Heart left ventricle (tissue), 16 donors: ENCODE results near the gene EBP. TPM values are rescaled to one million over a fixed set of nuclear protein-coding genes. Genes with fewer than 3 reads are reported as not detected.

ENCODE experiments used
- ATAC-seq, 4 donors: fragments of 200-7000 bp; cut with Tn5 transposase; one replicate each; pipeline ENCODE4 v1.9.1; 2020 to 2022; ENCODE audit warnings: moderate library complexity in 4 of 4, mild to moderate bottlenecking in 3 of 4, moderate number of reproducible peaks in 1 of 4
- DNase-seq, 5 donors: peaks; one replicate each; pipeline ENCODE4 v3.0.0-alpha.2; 2020
- H3K27ac ChIP-seq, 12 donors: fragments of 200-600 bp; sonication (generic) in 4 of 12; one replicate each; pipeline versions ENCODE4 v1.5.0 to v1.8.0; 2016 to 2022; ENCODE audit warnings: mild to moderate bottlenecking in 2 of 12
- H3K27me3 ChIP-seq, 9 donors: fragments of 200-600 bp; sonication (generic) in 2 of 9; one replicate each; pipeline versions ENCODE4 v1.5.1 to v1.8.0; 2016 to 2022; ENCODE audit warnings: mild to moderate bottlenecking in 3 of 9
- H3K36me3 ChIP-seq, 9 donors: fragments of 200-600 bp; sonication (generic) in 2 of 9; one replicate each; pipeline versions ENCODE4 v1.5.0 to v1.8.0; 2018 to 2022; ENCODE audit warnings: mild to moderate bottlenecking in 2 of 9
- H3K4me1 ChIP-seq, 12 donors: fragments of 200-600 bp; sonication (generic) in 4 of 12; one replicate each; pipeline versions ENCODE4 v1.5.0 to v1.8.0; 2016 to 2022; ENCODE audit warnings: mild to moderate bottlenecking in 3 of 12
- H3K4me3 ChIP-seq, 12 donors: fragments of 200-600 bp; sonication (generic) in 4 of 12; one replicate each; pipeline versions ENCODE4 v1.5.0 to v1.8.0; 2017 to 2022; ENCODE audit warnings: mild to moderate bottlenecking in 9 of 12, moderate library complexity in 4 of 12
- H3K9me3 ChIP-seq, 12 donors: fragments of 200-600 bp; sonication (generic) in 4 of 12; one replicate each; pipeline versions ENCODE4 v1.5.0 to v1.8.0; 2016 to 2022; ENCODE audit warnings: mild to moderate bottlenecking in 1 of 12
- POLR2A ChIP-seq, 2 donors: fragments of 450-650 bp; IDR thresholded peaks; one replicate each; pipeline ENCODE4 v1.6.1; 2017; ENCODE audit warnings: antibody characterized with exemption in 2 of 2, mild to moderate bottlenecking in 2 of 2, moderate library complexity in 2 of 2
- WGBS, 4 donors: extraction: QIAGEN DNeasy Blood & Tissue Kit in 2 of 4; methylation state at CpG; one replicate each; pipeline versions ENCODE4 v1.1.5 to v1.1.7; 2013 to 2018; 5-methylcytosine and 5-hydroxymethylcytosine counted together
- intact Hi-C, 10 donors: fragments of 100-400 bp; cut with DNase I; formaldehyde crosslinking; loops; one replicate each; pipeline versions ENCODE4 v1.11.1 to v1.14.2; 2022
- polyA plus RNA-seq, 2 donors: library from polyadenylated mRNA; stranded (reverse); fragments of 200-250 nt; gene quantifications; one replicate each; pipeline ENCODE4 v1.2.3, GENCODE V29; 2013
- total RNA-seq, 9 donors: library from RNA; depleted of rRNA in 2 of 9; stranded (reverse); fragments of >200 nt in 2 of 9; fragmentation: NEBNext Ultra II Directional in 3 of 9; extraction: Animal tissue kit (Norgen Biotek cat#: 25700) in 3 of 9; gene quantifications; one replicate each; pipeline versions ENCODE4 v1.1.0 to v1.2.4, GENCODE V29; 2016 to 2023
- TF ChIP-seq, protein P1 (sequence below), 12 donors: fragments of 200-600 bp; sonication (generic) in 4 of 12; IDR thresholded peaks; one replicate each; pipeline versions ENCODE4 v1.5.0 to v1.8.0; 2018 to 2022; ENCODE audit warnings: antibody characterized with exemption in 12 of 12, mild to moderate bottlenecking in 5 of 12
- donor health status: ischemic (EF 13 %, LVEDD 7.1; RV severe dilation, severe dysfunction).
- donor health status: healthy with polysubstance abuse.
- donor health status: DM: no; HTN: yes; CAD: no.
- donor health status: DM: no; HTN: no; CAD: no.
- donor health status: ischemic (EF 25% LVEDD 6.9; RV normal size, moderate dysfunction).
- donor health status: ischemic (EF 25% LVEDD 5.7; RV mildly dilated, moderate dysfunction).
- donor health status: healthy.
- donor health status: DM: yes; HTN: yes; CAD: no.
- donor health status: ischemic (EF 35%, LVEDD 5.7; RV mildly dilated, moderate dysfunction).
- donor health status: nonischemic (EF 11% LVEDD 7.7; RV severe dilation, severe dysfunction).
- donor health status: DM: yes; HTN: yes; CAD: no.
- donor health status: PGD.
- donor health status: ischemic (EF 29% LVEDD 5.4; RV normal size, mild dysfunction).
- donor health status: nonischemic (EF 23%, LVEDD 6.1; RV moderate dilation, normal function).

The EBP gene
- total and polyA plus RNA-seq, 11 donors: 37.1 to 118 (median 57.5) TPM

DNA sequence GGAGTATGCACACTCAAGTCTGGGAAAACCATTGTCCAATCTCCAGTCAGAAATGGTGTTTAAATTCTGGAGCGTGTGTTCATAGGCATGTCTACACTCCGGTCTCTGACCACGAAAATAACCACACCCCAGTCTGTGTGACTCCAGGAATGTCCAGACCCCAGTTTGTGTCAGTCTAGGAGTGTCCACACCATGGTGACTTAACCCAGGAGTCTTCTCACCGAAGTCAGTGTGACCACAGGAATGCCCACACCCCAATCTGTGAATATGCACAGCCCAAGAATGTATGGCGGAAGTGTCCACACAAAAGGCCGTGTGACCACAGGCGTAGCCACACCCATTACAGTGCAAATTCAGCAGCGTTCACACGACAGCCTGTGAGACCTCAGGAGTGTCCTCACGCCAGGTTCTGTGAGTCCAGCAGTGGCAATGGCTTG is 34.2 kb upstream of the EBP start:
- 54 to 89% (median 81%) methylated on average over 4 to 10 of the region's 10 CpGs for whole genome bisulfite sequencing, 4 donors
- DNase-seq: no peak
- no peaks in the 10 kb centered on the region for H3K4me1 ChIP-seq
- no peaks in the 10 kb centered on the region for H3K27me3 ChIP-seq
- no peak overlapping the region for H3K4me3 ChIP-seq
- intact Hi-C loops: no loop called here
- no peak for ATAC-seq
- TF ChIP-seq POLR2A (IDR thresholded peaks at IDR 0.05): no peak
- TF ChIP-seq, protein P1, sequence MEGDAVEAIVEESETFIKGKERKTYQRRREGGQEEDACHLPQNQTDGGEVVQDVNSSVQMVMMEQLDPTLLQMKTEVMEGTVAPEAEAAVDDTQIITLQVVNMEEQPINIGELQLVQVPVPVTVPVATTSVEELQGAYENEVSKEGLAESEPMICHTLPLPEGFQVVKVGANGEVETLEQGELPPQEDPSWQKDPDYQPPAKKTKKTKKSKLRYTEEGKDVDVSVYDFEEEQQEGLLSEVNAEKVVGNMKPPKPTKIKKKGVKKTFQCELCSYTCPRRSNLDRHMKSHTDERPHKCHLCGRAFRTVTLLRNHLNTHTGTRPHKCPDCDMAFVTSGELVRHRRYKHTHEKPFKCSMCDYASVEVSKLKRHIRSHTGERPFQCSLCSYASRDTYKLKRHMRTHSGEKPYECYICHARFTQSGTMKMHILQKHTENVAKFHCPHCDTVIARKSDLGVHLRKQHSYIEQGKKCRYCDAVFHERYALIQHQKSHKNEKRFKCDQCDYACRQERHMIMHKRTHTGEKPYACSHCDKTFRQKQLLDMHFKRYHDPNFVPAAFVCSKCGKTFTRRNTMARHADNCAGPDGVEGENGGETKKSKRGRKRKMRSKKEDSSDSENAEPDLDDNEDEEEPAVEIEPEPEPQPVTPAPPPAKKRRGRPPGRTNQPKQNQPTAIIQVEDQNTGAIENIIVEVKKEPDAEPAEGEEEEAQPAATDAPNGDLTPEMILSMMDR (IDR thresholded peaks at IDR 0.05): no peak
- H3K9me3 ChIP-seq: peaks cover 0 to 5% (median 0%) of the 10 kb centered on the region in 12 donors
- H3K36me3 ChIP-seq: peaks cover 0 to 25% (median 11%) of the 10 kb centered on the region in 9 donors
- H3K27ac ChIP-seq: no peak overlapping the region

DNA sequence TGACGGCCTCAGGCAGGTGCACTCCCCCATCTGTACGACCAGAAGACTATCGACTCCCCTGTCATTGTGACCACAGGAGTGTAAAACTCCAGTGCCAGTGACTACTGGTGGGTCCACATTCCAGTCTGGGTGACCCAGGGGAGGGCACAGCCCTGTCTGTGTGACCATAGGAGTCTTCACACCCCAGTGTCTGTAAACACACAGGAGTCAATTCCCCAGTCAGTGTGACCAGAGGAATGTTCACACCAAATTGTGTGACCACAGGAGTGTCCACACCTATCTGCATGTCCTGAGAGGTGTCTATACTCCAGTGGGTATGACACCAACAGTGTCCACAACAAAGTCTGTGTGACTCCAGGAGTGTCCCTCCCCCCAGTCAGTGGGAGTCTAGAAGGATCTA is 33.6 kb upstream of the EBP start:
- Histone ChIP-seq H3K27ac (no peak overlapping the region), H3K9me3 (peaks cover 0 to 5% (median 0%) of the 10 kb centered on the region in 12 donors), H3K4me1 (no peaks in the 10 kb centered on the region), H3K36me3 (peaks cover 0 to 19% (median 7%) of the 10 kb centered on the region in 9 donors), H3K4me3 (no peak overlapping the region), H3K27me3 (no peaks in the 10 kb centered on the region)
- DNase-seq (no peak), ATAC-seq (no peak)
- intact Hi-C loops: no loop called here
- WGBS, 4 donors: 81 to 89% (median 86%) methylated on average over 3 of the region's 3 CpGs
- TF ChIP-seq POLR2A (IDR thresholded peaks at IDR 0.05): no peak
- TF ChIP-seq, protein P1 (IDR thresholded peaks at IDR 0.05): no peak

DNA sequence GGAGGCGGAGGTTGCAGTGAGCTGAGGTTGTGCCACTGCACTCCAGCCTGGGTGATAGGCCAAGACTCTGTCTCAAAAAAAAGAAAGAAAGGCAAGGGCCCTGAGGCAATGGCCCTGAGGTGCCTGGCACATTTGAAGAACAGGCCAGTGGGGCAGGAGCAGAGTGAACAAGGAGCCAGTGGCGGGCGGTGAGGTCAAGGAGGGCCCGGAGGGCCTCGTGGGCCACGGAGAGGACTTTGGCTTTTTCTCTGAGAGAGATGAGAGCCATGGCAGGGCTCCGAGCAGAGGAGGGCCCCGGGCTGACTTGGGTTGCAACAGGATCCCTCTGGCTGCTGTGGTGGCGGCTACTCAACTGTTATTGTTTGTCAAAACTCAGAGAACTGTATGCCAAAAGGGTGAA is 32.3 kb upstream of the EBP start:
- intact Hi-C loops: no loop called here

DNA sequence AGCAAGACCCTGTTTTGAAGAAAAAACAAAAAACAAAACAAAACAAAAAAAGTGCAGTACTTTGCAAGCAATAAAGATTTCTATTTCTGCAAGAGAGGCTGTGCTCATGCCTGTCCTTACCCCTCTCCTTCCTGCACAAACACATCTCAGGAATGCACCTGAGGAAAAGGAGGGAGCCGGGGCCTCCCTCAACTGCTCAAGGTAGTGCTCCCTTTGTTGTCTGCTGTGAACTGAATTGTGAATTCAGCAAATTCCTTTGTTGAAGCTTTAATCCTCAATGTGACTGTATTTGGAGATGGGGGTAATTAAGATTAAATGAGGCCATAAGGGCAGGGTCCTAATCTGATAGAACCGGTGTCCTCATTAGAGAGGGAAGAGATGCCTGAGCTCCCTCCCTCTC is 31.7 kb upstream of the EBP start:
- DNase-seq (no peak), ATAC-seq (no peak)
- intact Hi-C loops: loop anchor here in 7 of 10 donors (5.0 to 10.0 kb wide), 3 partner anchors 403 to 408 kb away; no protein-coding TSS in a partner anchor
- Histone ChIP-seq H3K27ac (no peak overlapping the region), H3K4me1 (no peaks in the 10 kb centered on the region), H3K9me3 (peaks cover 0 to 5% (median 0%) of the 10 kb centered on the region in 12 donors), H3K36me3 (peaks cover 0 to 8% (median 0%) of the 10 kb centered on the region in 9 donors), H3K27me3 (no peaks in the 10 kb centered on the region), H3K4me3 (no peak overlapping the region)
- 83 to 90% (median 85%) methylated on average over 2 of the region's 2 CpGs for WGBS, 4 donors
- no peak for TF ChIP-seq POLR2A (IDR thresholded peaks at IDR 0.05)
- TF ChIP-seq, protein P1 (IDR thresholded peaks at IDR 0.05): no peak

More for the DNA sequence above, 32.3 kb upstream of the EBP start:
- no peaks in the 10 kb centered on the region for H3K27me3 ChIP-seq
- H3K4me1 ChIP-seq: no peaks in the 10 kb centered on the region
- H3K4me3 ChIP-seq: no peak overlapping the region
- no peak for ATAC-seq
- TF ChIP-seq, protein P1 (IDR thresholded peaks at IDR 0.05): no peak
- no peak for TF ChIP-seq POLR2A (IDR thresholded peaks at IDR 0.05)
- DNase-seq: no peak
- H3K36me3 ChIP-seq: peaks cover 0 to 10% (median 0%) of the 10 kb centered on the region in 9 donors
- H3K9me3 ChIP-seq: peaks cover 0 to 5% (median 0%) of the 10 kb centered on the region in 12 donors
- H3K27ac ChIP-seq: no peak overlapping the region
- 83 to 94% (median 86%) methylated on average over 9 of the region's 9 CpGs for WGBS, 4 donors
